Right lung (tissue), 5 donors: ENCODE data around the gene MRPL1. TPM values are rescaled to one million over a fixed set of nuclear protein-coding genes. Genes with fewer than 3 reads are reported as not detected.
"Not testable (repeated sequence)": the region's sequence is repeated elsewhere in the genome, so short reads cannot be mapped to it uniquely, and the experiment has no call there.

Source experiments
- DNase-seq, 2 donors: peaks; one replicate each; pipeline ENCODE4 v3.0.0-alpha.2; 2013
- polyA plus RNA-seq, 5 donors: library from polyadenylated mRNA; unstranded; fragments of 120-200 nt; gene quantifications; one replicate each; pipeline versions ENCODE4 v1.2.1 to v1.2.3, GENCODE V29; 2013; ENCODE audit warnings: inconsistent platforms in 1 of 5, low replicate concordance in 1 of 5; ENCODE audit not compliant: insufficient read length in 5 of 5, insufficient read depth in 1 of 5

The MRPL1 gene
- polyA plus RNA-seq, 5 donors: 40.5 to 53.8 (median 49.6) TPM

- no peak for DNase-seq
Measured at GRCh38 chr4:77911091-77911490, 48.5 kb downstream of the MRPL1 start.

GRCh38 chr4:77911842-77912450, 49.3 kb downstream of the MRPL1 start:
- DNase-seq: no peak

- DNase-seq: no peak
Measured at GRCh38 chr4:77913348-77913747, 50.7 kb downstream of the MRPL1 start.

- DNase-seq: no peak
Measured at GRCh38 chr4:77917075-77917474, 54.4 kb downstream of the MRPL1 start.

- DNase-seq: no peak
Measured at GRCh38 chr4:77917601-77918000, 55.0 kb downstream of the MRPL1 start.

DNA sequence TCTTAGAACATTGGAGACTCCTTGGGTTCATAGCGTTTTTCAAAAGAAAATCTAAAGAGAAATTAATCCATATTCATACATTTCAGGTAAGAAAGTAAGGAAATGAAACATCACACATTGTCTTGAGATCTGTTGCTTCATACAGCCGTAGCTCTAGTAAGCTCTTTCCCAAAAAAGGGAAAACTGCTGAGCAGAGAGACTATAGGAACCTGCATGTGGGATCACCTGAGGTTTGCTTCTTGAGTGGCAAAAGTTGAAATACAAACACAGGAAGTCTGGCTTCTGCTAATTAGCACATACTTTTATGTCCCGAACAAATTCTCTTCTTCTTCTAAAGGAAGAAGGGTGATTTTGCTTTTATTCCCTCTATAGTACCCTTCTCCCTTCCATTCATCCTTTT, 57.7 kb downstream of the MRPL1 start:
- DNase-seq: no peak

DNA sequence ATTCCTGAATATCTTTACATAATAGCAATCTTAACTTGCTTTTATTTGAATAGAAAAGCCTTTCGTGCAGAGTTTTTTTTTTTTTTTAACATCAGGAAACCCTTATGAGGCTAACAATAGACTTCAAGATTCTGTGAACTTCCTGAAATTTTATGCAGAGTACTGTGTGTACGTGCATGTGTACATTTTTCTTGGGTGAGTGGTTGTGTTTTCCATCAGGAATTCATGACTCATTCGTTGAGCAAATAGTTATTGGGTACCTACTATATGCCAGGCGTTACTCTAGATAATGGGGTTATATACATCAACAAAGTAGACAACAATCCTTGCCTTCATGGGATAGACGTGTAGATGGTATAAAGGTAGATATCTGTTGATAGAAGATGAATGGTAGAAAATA, 59.1 kb downstream of the MRPL1 start:
- DNase-seq: peak; percentile 8 to 10

- no peak for DNase-seq
Measured at GRCh38 chr4:77922158-77923094, 59.8 kb downstream of the MRPL1 start.

GRCh38 chr4:77927991-77928925, 65.6 kb downstream of the MRPL1 start:
- DNase-seq: peak in 1 of 2 donors; percentile 13

GRCh38 chr4:77930154-77930639, 67.6 kb downstream of the MRPL1 start:
- DNase-seq: no peak

DNA sequence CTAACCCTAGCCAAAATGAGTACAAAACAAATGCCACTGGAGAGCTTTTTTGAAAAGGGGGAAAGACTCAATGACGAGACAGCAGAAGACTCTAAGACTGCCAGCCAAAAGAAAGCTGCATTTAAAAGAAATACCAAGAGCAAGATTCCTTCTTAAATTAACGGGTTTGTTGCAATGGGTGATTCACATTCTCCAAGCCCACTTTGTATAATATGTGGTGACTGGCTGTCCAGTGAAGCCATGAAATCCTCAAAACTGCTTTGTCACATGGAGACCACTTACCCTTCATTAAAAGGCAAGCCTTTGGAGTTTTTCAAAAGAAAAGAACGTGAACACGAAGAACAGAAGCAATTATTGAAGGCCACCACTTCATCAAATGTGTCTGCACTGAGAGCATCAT, 68.2 kb downstream of the MRPL1 start:
- DNase-seq: no peak

- DNase-seq: no peak
Measured at GRCh38 chr4:77931452-77932135, 69.0 kb downstream of the MRPL1 start.

- DNase-seq: no peak
Measured at GRCh38 chr4:77938560-77938959, 75.9 kb downstream of the MRPL1 start.

- DNase-seq: not testable (repeated sequence)
Measured at GRCh38 chr4:77945929-77946328, 83.3 kb downstream of the MRPL1 start.

- DNase-seq: no peak
Measured at GRCh38 chr4:77950203-77950602, 87.6 kb downstream of the MRPL1 start.

DNA sequence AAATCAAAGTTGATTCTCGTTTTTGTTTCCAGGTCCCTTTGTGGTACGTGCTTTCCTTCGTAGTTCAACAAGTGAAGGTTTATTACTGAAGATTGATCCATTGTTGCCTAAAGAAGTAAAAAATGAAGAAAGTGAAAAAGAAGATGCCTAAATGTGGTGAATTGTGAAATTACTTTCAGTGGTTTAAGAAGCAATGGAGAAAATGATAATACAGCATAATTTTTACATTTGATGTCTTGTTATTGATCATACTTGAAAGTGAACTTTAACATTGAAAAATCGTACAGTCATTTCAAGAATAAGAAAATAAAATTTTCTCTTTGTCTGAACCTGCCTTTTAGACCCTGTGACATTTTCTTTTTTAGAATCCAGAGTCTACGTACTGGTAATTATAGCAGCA, 89.8 kb downstream of the MRPL1 start:
- no peak for DNase-seq

DNA sequence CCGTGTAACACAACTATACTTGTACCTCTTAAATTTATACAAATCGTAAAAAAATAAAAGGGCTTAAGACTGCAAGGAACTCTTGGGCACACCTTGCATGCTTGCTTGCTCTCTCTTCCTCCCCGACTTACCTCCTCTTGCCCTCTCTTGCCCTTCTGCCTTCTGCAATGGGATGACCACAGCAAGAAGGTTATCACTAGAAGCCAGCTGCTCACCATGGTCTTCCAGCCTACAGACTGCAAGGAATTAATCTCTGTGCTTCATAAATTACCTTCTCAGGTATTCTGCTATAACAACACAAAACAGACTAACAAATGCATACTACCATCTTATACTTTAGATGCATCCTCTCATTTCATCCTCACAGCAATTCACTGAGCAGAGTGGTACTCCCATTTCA, 92.1 kb downstream of the MRPL1 start:
- DNase-seq: no peak

DNA sequence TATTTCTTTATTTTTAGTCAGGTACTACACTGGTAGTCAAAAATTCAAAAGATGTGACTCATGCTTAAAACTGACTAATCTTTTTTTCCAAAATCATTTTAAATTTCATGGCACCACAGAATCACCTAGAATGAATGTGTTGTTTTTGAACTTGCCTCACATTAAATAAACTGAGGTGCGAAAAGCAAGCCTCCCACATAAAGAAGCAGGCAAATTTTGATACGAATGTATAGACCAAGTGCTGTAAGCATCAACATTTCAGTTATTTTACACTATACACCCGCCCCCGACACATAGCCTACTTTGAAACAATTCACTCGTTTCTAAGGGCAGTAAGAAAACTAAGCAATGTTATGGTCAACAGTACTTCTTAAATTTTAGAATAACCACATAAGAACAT, 94.3 kb downstream of the MRPL1 start:
- no peak for DNase-seq

DNA sequence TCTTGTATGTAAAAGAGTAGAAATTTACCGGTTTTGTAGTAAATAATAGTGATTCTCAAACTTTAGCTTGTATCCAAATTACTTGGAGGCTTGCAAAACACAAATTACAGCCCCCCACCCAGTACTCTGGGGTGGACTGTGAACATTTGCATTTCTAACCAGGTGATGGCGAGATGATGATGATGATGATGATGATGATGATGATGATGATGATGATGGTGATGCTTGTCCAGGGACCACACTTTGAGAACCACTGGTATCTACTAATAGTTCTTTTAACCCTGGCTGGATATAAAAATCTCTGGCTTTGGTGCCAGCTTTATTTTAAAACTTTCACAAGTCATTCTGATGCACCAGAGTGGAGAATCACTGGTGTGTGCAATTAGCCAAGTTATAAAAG, 96.3 kb downstream of the MRPL1 start:
- no peak for DNase-seq

DNA sequence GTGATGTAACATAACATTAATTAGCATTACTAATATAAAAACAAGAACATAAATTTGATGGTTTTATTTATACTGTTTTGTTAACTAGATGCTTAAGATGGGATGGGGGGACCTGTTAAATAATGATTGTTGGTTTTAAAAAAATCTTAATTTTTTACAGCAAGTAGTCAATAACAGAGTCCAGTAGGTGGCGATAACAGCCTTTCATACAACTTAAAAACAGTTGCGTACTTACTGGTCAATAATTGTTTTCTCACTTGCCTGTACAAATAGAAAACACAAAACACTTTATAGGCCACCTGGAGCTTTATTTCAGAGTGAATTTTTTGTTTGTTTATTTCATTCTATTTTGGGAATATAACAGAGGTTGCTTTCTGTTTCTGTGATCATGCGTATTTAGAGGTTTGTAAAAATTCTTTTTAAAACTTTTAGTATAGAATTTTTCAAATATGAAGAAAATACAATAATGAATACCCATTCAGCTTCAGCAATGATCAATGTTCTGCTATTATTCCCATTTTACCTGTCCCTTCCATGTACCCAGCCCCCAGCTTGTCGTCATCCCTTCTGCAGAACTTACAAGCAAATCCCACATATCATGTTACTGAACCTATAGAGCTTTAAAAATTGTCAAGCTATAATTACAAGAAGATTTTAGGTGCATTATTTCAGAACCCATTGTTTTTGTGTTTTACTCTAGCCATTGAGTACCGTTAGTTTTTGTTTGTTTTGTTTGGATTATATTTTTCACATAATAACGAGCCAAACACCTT, 97.1 kb downstream of the MRPL1 start:
- peak; percentile 28 to 51 for DNase-seq

GRCh38 chr4:77960367-77960766, 97.7 kb downstream of the MRPL1 start:
- DNase-seq: no peak
